ENCODE results near the gene SMNDC1. TPM values are rescaled to one million over a fixed set of nuclear protein-coding genes. Genes with fewer than 3 reads are reported as not detected.

The SMNDC1 gene
- total and polyA plus RNA-seq, 10 of the 15 experiments (the other 5 are each of a cell fraction or from before 2014, with no cell fraction given), result 4.6 to 37.2 (median 18.1) TPM

DNA sequence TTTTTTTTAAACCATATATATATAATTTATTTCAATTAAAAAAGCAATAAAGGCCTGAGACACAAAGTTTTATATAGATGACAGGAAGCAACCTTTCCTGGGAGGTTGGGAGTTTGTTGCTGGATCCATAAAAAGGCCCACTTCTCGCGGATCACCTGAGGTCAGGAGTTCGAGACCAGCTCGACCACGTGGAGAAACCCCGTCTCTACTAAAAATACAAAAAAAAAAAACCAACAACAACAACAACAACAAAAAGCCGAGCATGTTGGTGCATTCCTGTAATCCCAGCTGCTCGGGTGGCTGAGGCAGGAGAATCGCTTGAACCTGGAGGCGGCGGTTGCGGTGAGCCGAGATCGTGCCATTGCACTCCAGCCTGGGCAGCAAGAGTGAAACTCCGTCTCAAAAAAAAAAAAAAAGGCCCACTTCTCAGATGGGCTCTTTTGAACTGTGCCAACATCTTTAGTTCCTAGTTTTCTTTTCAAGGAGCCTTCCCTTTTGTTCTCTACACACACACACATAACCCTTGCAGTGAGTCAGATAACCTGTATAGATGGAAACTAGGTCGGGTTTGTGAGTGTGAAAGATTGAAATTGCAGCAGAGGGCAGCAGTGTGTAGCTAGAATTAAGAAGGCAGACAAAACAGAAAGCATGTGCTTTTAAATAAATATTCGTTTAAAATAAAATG lies 1.2 kb upstream of the SMNDC1 start:
- H3K9me3 ChIP-seq (replicated peaks; ENCODE audit: control insufficient read depth, insufficient read depth, low read length), result no peaks in the 10 kb centered on the region
- DNase-seq (ENCODE audit: low read depth, low spot score) (peak; percentile 65), ATAC-seq (peak; percentile 72), FAIRE-seq (peak; percentile 54)
- no TSS peak for BruUV-seq (replicated peaks)
- H4K20me1 ChIP-seq (ENCODE audit: control insufficient read depth, insufficient read depth), result no peaks in the 10 kb centered on the region
- H3K36me3 ChIP-seq (ENCODE audit: control insufficient read depth in 2 of 2, insufficient read depth in 2 of 2, low read length in 1 of 2), result peaks cover 0 to 6% of the 10 kb centered on the region in 2 experiments; a peak in 1 of 4 replicates
- intact Hi-C loops (cut with micrococcal nuclease; ENCODE audit: unreplicated experiment), result loop anchor here (1.0 to 10.0 kb wide), 4 partner anchors 294 to 699 kb away; no protein-coding TSS in a partner anchor
- peak overlapping the region; percentile 48 for H2AFZ ChIP-seq (ENCODE audit: control insufficient read depth, low read depth, low read length)
- H3K4me3 ChIP-seq, result no peak overlapping the region
- peak overlapping the region; percentile 92; the same call in 1 of the 2 replicates for H3K9ac ChIP-seq (ENCODE audit: control insufficient read depth, insufficient read depth, low read length)
- ChIA-PET CTCF (interaction anchor here (0.6 to 7.0 kb wide), 46 partner anchors 9 to 467 kb away, joined by 3 to 191 read pairs (median 6); partner anchors contain the start of gene SMC3), POLR2A (interaction anchor here (0.6 to 1.9 kb wide), 22 partner anchors 8 to 305 kb away, joined by 3 to 10 read pairs (median 4); no protein-coding TSS in a partner anchor), RAD21 (ENCODE audit: unreplicated experiment) (interaction anchor here (0.8 to 6.9 kb wide), 26 partner anchors 8 to 1831 kb away, joined by 3 to 151 read pairs (median 5); partner anchors contain the start of genes BBIP1, SHOC2 and SMC3), SMC1A (ENCODE audit: uncharacterized antibody, unreplicated experiment) (interaction anchor here (0.8 to 5.4 kb wide), 32 partner anchors 8 to 613 kb away, joined by 3 to 69 read pairs (median 5); partner anchors contain the start of genes BBIP1 and SHOC2)
- no peaks in the 10 kb centered on the region for H3K27me3 ChIP-seq (replicated peaks in 1 of 2; ENCODE audit: control insufficient read depth in 2 of 2, insufficient read depth in 2 of 2, low read length in 1 of 2)
- peaks cover 7% of the 10 kb centered on the region; the same call in 1 of the 2 replicates for H3K4me1 ChIP-seq (ENCODE audit: control insufficient read depth, insufficient read depth, low read length)
- WGBS (ENCODE audit: insufficient coverage, insufficient replicate concordance, low lambda C conversion rate, missing lambda C conversion rate), result 61% methylated on average over 17 of the region's 17 CpGs
- H3K4me2 ChIP-seq (ENCODE audit: control insufficient read depth, insufficient read depth), result peak overlapping the region; percentile 62; the same call in 1 of the 2 replicates
- peaks cover 40% of the 10 kb centered on the region for H3K79me2 ChIP-seq (ENCODE audit: control insufficient read depth, insufficient read depth, low read length)
- in situ Hi-C loops (cut with MboI), result loop anchor here (10.0 to 25.0 kb wide), 2 partner anchors 369 to 1831 kb away; no protein-coding TSS in a partner anchor
- H3K27ac ChIP-seq (ENCODE audit: control insufficient read depth, insufficient read depth), result no peak overlapping the region
- TF ChIP-seq STAT1 (conservative IDR thresholded peaks at IDR 0.05), result no peak
- TF ChIP-seq, protein P1, sequence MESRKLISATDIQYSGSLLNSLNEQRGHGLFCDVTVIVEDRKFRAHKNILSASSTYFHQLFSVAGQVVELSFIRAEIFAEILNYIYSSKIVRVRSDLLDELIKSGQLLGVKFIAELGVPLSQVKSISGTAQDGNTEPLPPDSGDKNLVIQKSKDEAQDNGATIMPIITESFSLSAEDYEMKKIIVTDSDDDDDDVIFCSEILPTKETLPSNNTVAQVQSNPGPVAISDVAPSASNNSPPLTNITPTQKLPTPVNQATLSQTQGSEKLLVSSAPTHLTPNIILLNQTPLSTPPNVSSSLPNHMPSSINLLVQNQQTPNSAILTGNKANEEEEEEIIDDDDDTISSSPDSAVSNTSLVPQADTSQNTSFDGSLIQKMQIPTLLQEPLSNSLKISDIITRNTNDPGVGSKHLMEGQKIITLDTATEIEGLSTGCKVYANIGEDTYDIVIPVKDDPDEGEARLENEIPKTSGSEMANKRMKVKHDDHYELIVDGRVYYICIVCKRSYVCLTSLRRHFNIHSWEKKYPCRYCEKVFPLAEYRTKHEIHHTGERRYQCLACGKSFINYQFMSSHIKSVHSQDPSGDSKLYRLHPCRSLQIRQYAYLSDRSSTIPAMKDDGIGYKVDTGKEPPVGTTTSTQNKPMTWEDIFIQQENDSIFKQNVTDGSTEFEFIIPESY (IDR thresholded peaks at IDR 0.05), result peak; percentile 81
- TF ChIP-seq, protein P2, sequence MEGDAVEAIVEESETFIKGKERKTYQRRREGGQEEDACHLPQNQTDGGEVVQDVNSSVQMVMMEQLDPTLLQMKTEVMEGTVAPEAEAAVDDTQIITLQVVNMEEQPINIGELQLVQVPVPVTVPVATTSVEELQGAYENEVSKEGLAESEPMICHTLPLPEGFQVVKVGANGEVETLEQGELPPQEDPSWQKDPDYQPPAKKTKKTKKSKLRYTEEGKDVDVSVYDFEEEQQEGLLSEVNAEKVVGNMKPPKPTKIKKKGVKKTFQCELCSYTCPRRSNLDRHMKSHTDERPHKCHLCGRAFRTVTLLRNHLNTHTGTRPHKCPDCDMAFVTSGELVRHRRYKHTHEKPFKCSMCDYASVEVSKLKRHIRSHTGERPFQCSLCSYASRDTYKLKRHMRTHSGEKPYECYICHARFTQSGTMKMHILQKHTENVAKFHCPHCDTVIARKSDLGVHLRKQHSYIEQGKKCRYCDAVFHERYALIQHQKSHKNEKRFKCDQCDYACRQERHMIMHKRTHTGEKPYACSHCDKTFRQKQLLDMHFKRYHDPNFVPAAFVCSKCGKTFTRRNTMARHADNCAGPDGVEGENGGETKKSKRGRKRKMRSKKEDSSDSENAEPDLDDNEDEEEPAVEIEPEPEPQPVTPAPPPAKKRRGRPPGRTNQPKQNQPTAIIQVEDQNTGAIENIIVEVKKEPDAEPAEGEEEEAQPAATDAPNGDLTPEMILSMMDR (IDR thresholded peaks at IDR 0.05 in 2 of 3, conservative IDR thresholded peaks at IDR 0.05 in 1 of 3; ENCODE audit: control insufficient read depth in 2 of 3, extremely low read depth in 1 of 3, insufficient read depth in 1 of 3, low read depth in 3 of 3, low read length in 3 of 3), result peak; percentile 61 to 83 (median 63)
- no peak for TF ChIP-seq SPI1 (IDR thresholded peaks at IDR 0.05; ENCODE audit: borderline replicate concordance, insufficient read depth, low read depth, low read length)
- TF ChIP-seq, protein P3, sequence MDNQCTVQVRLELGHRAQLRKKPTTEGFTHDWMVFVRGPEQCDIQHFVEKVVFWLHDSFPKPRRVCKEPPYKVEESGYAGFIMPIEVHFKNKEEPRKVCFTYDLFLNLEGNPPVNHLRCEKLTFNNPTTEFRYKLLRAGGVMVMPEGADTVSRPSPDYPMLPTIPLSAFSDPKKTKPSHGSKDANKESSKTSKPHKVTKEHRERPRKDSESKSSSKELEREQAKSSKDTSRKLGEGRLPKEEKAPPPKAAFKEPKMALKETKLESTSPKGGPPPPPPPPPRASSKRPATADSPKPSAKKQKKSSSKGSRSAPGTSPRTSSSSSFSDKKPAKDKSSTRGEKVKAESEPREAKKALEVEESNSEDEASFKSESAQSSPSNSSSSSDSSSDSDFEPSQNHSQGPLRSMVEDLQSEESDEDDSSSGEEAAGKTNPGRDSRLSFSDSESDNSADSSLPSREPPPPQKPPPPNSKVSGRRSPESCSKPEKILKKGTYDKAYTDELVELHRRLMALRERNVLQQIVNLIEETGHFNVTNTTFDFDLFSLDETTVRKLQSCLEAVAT (IDR thresholded peaks at IDR 0.05), result peak; percentile 99
- no peak for TF ChIP-seq GABPA (IDR thresholded peaks at IDR 0.05; ENCODE audit: low read depth)
- TF ChIP-seq, protein P4, sequence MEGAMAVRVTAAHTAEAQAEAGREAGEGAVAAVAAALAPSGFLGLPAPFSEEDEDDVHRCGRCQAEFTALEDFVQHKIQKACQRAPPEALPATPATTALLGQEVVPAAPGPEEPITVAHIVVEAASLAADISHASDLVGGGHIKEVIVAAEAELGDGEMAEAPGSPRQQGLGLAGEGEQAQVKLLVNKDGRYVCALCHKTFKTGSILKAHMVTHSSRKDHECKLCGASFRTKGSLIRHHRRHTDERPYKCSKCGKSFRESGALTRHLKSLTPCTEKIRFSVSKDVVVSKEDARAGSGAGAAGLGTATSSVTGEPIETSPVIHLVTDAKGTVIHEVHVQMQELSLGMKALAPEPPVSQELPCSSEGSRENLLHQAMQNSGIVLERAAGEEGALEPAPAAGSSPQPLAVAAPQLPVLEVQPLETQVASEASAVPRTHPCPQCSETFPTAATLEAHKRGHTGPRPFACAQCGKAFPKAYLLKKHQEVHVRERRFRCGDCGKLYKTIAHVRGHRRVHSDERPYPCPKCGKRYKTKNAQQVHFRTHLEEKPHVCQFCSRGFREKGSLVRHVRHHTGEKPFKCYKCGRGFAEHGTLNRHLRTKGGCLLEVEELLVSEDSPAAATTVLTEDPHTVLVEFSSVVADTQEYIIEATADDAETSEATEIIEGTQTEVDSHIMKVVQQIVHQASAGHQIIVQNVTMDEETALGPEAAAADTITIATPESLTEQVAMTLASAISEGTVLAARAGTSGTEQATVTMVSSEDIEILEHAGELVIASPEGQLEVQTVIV (IDR thresholded peaks at IDR 0.05; ENCODE audit: borderline replicate concordance, partially characterized antibody), result no peak
- 0 out of 4 replicates have a peak, but pooled peaks of 1 of the 2 experiments have one; percentile 14 for TF ChIP-seq IKZF2 (IDR thresholded peaks at IDR 0.05)
- TF ChIP-seq NR2F1 (conservative IDR thresholded peaks at IDR 0.05), result no peak
- TF ChIP-seq KLF5 (IDR thresholded peaks at IDR 0.05; ENCODE audit: partially characterized antibody), result no peak
- TF ChIP-seq SMC3 (IDR thresholded peaks at IDR 0.05; ENCODE audit: borderline replicate concordance, low read length), result peak; percentile 78
- 0 out of 2 replicates have a peak, but pooled peaks have one; percentile 9 for TF ChIP-seq YBX1 (IDR thresholded peaks at IDR 0.05)
